Islet precursor cell (in vitro differentiated cells): ENCODE measurements around the gene MPHOSPH9.

Experiments used
- DNase-seq: peaks from one replicate; pipeline ENCODE4 v3.0.0-alpha.2; 2018

Gene MPHOSPH9

GRCh38 chr12:123126294-123127181 is 106.4 kb downstream of the MPHOSPH9 start:
- DNase-seq, result peak; percentile 99

GRCh38 chr12:123122626-123123025 is 110.3 kb downstream of the MPHOSPH9 start:
- no peak for DNase-seq

GRCh38 chr12:123121670-123122069 is 111.3 kb downstream of the MPHOSPH9 start:
- DNase-seq, result no peak

- no peak for DNase-seq
Observed at GRCh38 chr12:123120452-123121166, 112.3 kb downstream of the MPHOSPH9 start.

GRCh38 chr12:123119808-123120207 is 113.1 kb downstream of the MPHOSPH9 start:
- no peak for DNase-seq

- no peak for DNase-seq
Observed at GRCh38 chr12:123118497-123118896, 114.4 kb downstream of the MPHOSPH9 start.

GRCh38 chr12:123115409-123116121 is 117.4 kb downstream of the MPHOSPH9 start:
- no peak for DNase-seq

GRCh38 chr12:123114304-123115083 is 118.4 kb downstream of the MPHOSPH9 start:
- no peak for DNase-seq

- DNase-seq, result no peak
Observed at GRCh38 chr12:123113026-123113425, 119.9 kb downstream of the MPHOSPH9 start.

GRCh38 chr12:123111498-123112165 is 121.3 kb downstream of the MPHOSPH9 start:
- no peak for DNase-seq

- no peak for DNase-seq
Observed at GRCh38 chr12:123109319-123109772, 123.6 kb downstream of the MPHOSPH9 start.

- no peak for DNase-seq
Observed at GRCh38 chr12:123108682-123109066, 124.3 kb downstream of the MPHOSPH9 start.

GRCh38 chr12:123107926-123108681 is 124.8 kb downstream of the MPHOSPH9 start:
- DNase-seq, result no peak

- no peak for DNase-seq
Observed at GRCh38 chr12:123106640-123107359, 126.1 kb downstream of the MPHOSPH9 start.

- DNase-seq, result peak; percentile 90
Observed at GRCh38 chr12:123105211-123105826, 127.6 kb downstream of the MPHOSPH9 start.

- DNase-seq, result no peak
Observed at GRCh38 chr12:123104809-123105208, 128.1 kb downstream of the MPHOSPH9 start.
